ENCODE results near the gene MAP6.

MAP6 gene

GRCh38 chr11:75635066-75635862 is 33.6 kb downstream of the MAP6 start:
- TF ChIP-seq, protein P1, sequence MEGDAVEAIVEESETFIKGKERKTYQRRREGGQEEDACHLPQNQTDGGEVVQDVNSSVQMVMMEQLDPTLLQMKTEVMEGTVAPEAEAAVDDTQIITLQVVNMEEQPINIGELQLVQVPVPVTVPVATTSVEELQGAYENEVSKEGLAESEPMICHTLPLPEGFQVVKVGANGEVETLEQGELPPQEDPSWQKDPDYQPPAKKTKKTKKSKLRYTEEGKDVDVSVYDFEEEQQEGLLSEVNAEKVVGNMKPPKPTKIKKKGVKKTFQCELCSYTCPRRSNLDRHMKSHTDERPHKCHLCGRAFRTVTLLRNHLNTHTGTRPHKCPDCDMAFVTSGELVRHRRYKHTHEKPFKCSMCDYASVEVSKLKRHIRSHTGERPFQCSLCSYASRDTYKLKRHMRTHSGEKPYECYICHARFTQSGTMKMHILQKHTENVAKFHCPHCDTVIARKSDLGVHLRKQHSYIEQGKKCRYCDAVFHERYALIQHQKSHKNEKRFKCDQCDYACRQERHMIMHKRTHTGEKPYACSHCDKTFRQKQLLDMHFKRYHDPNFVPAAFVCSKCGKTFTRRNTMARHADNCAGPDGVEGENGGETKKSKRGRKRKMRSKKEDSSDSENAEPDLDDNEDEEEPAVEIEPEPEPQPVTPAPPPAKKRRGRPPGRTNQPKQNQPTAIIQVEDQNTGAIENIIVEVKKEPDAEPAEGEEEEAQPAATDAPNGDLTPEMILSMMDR (IDR thresholded peaks at IDR 0.05; ENCODE audit: borderline replicate concordance, control extremely low read depth, extremely low read depth, insufficient read depth, missing control alignments), result no peak
- in situ Hi-C loops (cut with MboI; ENCODE audit: low sequenced_read_pairs, unreplicated experiment), result no loop called here
- DNase-seq (ENCODE audit: low spot score), result no peak

DNA sequence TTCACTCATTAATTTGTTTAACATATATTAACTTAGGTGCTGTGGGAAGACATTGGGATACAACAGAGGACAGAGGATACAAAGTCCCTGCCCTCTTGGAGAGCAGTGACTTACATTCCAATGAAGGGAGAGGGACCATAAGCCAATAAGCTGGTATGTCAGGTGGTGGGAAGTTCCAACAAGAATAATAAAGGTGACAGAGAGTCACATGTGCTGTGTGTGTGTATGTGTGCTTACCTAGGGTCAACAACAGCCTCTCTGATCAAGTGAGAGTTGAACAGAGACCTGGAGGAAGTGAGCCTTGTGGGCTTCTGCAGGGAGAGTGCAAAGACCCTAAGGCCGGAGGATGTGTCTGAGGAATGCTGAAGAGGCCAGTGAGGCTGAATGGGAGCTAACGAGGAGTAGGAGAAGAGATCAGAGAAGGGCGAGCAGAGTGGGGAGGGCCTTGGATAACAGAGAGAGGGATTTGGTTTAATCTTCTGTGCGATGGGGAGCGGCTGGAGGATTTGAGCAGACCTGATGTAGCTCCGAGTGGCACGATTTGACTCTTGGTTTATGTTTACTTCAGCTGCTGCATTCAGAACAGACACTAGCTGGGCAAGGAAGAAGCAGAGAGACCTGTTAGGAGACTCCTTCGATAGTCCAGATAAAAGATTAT is 35.3 kb downstream of the MAP6 start:
- TF ChIP-seq, protein P1 (IDR thresholded peaks at IDR 0.05; ENCODE audit: borderline replicate concordance, control extremely low read depth, extremely low read depth, insufficient read depth, missing control alignments), result no peak
- no peak for DNase-seq (ENCODE audit: low spot score)
- in situ Hi-C loops (cut with MboI; ENCODE audit: low sequenced_read_pairs, unreplicated experiment), result no loop called here

DNA sequence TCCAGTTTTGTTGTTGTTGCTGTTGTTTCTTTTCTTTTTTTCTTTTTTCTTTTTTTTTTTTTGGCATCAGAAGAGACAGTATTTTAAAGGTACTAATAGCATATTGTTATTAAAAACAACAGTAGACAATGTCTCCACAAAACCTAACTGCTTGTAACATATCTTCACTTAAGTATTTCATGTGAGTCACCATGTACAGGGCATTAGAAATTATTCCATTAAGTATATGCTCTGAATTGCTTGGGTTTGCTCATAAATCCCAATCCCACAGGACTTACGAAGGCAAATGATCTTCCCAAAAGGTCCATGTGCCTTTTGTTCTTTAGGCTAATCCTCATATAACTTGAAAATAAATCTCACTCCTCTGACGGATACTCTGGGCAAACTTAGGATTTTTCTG is 35.9 kb downstream of the MAP6 start:
- in situ Hi-C loops (cut with MboI; ENCODE audit: low sequenced_read_pairs, unreplicated experiment), result no loop called here
- no peak for DNase-seq (ENCODE audit: low spot score)
- TF ChIP-seq, protein P1 (IDR thresholded peaks at IDR 0.05; ENCODE audit: borderline replicate concordance, control extremely low read depth, extremely low read depth, insufficient read depth, missing control alignments), result no peak

GRCh38 chr11:75632450-75632849 is 36.4 kb downstream of the MAP6 start:
- DNase-seq (ENCODE audit: low spot score), result no peak
- in situ Hi-C loops (cut with MboI; ENCODE audit: low sequenced_read_pairs, unreplicated experiment), result no loop called here
- TF ChIP-seq, protein P1 (IDR thresholded peaks at IDR 0.05; ENCODE audit: borderline replicate concordance, control extremely low read depth, extremely low read depth, insufficient read depth, missing control alignments), result no peak

DNA sequence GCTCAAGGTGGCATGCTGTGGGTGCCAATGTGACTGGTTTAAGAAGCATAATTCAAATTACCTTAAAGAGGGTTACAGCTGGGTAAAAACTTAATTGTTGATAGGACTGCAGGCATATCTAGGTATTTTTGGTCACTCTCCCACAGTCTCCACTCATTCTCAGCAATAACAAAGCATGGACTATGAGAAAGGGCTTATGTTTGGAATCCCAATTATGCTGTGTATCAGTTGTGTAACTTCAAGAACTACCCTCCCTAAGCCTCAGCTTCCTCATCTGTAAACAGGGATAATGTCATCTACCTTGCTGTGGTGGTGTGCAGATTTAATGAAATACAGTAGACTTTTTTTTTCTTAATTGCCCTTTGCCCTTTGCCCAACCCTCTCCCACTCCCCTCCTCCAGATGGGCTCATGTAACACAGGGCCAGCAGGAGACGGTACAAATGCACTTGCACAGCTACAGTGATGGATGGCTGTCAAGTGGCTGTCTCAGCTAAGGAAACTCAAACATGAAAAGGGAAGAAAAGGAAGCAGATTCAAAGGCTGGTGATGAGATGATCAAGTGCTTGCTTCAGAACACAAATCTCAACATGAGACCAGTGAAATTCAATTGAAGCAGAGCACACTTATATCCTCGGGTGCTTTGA is 37.6 kb downstream of the MAP6 start:
- DNase-seq (ENCODE audit: low spot score), result no peak
- TF ChIP-seq, protein P1 (IDR thresholded peaks at IDR 0.05; ENCODE audit: borderline replicate concordance, control extremely low read depth, extremely low read depth, insufficient read depth, missing control alignments), result no peak
- in situ Hi-C loops (cut with MboI; ENCODE audit: low sequenced_read_pairs, unreplicated experiment), result no loop called here

DNA sequence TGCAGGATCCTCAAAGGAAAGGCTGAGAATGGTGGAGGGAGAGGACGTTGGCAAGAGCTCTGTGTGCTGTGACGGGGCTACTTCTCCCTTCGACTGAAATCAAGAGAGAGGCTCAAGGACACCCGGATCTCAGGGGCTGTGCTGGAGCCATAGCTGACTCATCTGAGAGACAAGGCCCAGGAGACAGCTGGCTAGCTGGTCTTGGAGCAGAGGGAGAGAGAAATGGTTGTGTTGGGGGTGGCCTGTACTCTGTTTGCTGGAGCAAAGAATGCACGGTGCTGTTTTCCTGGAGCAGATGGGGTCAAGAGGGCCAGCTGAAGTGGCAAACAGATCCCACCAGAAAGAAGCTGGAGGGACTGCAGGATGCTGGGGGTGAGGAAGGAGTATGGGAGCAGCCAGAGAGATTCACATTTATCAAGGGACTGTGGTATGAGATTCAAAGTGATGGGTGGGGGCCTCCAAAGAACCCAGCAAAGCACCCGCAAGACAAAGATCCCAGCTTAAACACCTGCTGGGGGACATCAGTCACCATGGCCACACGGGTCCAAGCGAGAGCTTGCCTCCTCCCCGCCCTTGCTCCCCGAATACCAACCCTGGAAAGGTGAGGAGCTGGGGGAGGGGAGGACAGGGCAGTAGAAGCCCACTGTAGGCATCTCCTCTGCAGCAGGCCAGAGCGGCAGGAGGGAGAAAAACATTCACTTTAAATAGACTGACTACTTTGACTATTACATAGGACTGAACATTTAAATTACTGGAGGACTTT is 40.8 kb downstream of the MAP6 start:
- in situ Hi-C loops (cut with MboI; ENCODE audit: low sequenced_read_pairs, unreplicated experiment), result no loop called here
- TF ChIP-seq, protein P1 (IDR thresholded peaks at IDR 0.05; ENCODE audit: borderline replicate concordance, control extremely low read depth, extremely low read depth, insufficient read depth, missing control alignments), result no peak
- DNase-seq (ENCODE audit: low spot score), result no peak

Measured in GM13976 (cell line).